T-cell (primary cell): Measurements from ENCODE around the gene METTL23. TPM values are rescaled to one million over a fixed set of nuclear protein-coding genes. Genes with fewer than 3 reads are reported as not detected.
A peak's percentile ranks its signal among the peaks of the same experiment; 100 is the strongest.

ENCODE experiments used
- ATAC-seq, 4 experiments: fragments of 200-7000 bp in 3 of 4; fragments of 150-1000 bp in 1 of 4; cut with Tn5 transposase; replicated peaks in 1 of 4; 1 replicate in 3 of 4; 2 replicates in 1 of 4; pipeline ENCODE4 v1.10.0; 2021; ENCODE audit warnings: moderate library complexity in 3 of 4, mild to moderate bottlenecking in 2 of 4, moderate number of reproducible peaks in 1 of 4
- CTCF ChIA-PET, 2 donors: fragments of 300-600 bp; sonication (Branson Sonifier 250); formaldehyde crosslinking; loops; one replicate each; lab custom pipeline; 2022; ENCODE audit warnings: antibody characterized with exemption in 2 of 2; lab: Charles Lee
- POLR2A ChIA-PET, 2 donors: fragments of 300-600 bp; sonication (Branson Sonifier 250); formaldehyde crosslinking; loops; one replicate each; lab custom pipeline; 2022; ENCODE audit warnings: antibody characterized with exemption in 2 of 2; lab: Charles Lee
- DNase-seq, 35 experiments: peaks; one replicate each; pipeline versions ENCODE4 v3.0.0 to v3.0.0-alpha.2; 2013 to 2023
- H3K27ac ChIP-seq: one replicate; pipeline ENCODE4 v1.5.1; 2013; ENCODE audit warnings: low read length
- H3K27me3 ChIP-seq, 2 experiments: replicated peaks in 1 of 2; 1 replicate in 1 of 2; 2 replicates in 1 of 2; pipeline versions ENCODE4 v1.6.1 to v1.7.0; 2013; ENCODE audit warnings: low read length in 1 of 2, mixed read lengths in 1 of 2; ENCODE audit not compliant: control insufficient read depth in 2 of 2, insufficient read depth in 2 of 2; ENCODE audit errors: extremely low read depth in 1 of 2
- H3K36me3 ChIP-seq, 2 donors: 1 replicate in 1 of 2; 2 replicates in 1 of 2; pipeline versions ENCODE4 v1.6.1 to v1.7.0; 2013; ENCODE audit warnings: low read length in 1 of 2; ENCODE audit not compliant: control insufficient read depth in 2 of 2, insufficient read depth in 1 of 2; ENCODE audit errors: extremely low read depth in 1 of 2
- H3K4me1 ChIP-seq, 2 experiments: 1 replicate in 1 of 2; 2 replicates in 1 of 2; pipeline versions ENCODE4 v1.6.1 to v1.7.0; 2013; ENCODE audit warnings: low read length in 2 of 2, mixed read lengths in 1 of 2; ENCODE audit not compliant: insufficient read depth in 2 of 2, control insufficient read depth in 1 of 2; ENCODE audit errors: extremely low read depth in 1 of 2
- H3K4me3 ChIP-seq, 2 donors: 1 replicate in 1 of 2; 2 replicates in 1 of 2; pipeline versions ENCODE4 v1.5.1 to v1.7.0; 2013; ENCODE audit warnings: mild to moderate bottlenecking in 2 of 2, low read length in 1 of 2, moderate library complexity in 1 of 2; ENCODE audit not compliant: control insufficient read depth in 1 of 2; ENCODE audit errors: extremely low read depth in 1 of 2
- H3K9me3 ChIP-seq: 2 replicates; pipeline ENCODE4 v1.7.0; 2013
- H3K27ac Mint-ChIP-seq, 2 donors: one replicate each; pipeline ENCODE4 v1.8.0; 2020 to 2021; ENCODE audit warnings: mild to moderate bottlenecking in 2 of 2, mixed read lengths in 2 of 2
- H3K27me3 Mint-ChIP-seq, 2 donors: one replicate each; pipeline ENCODE4 v1.8.0; 2021 to 2022; ENCODE audit warnings: mixed read lengths in 2 of 2
- H3K36me3 Mint-ChIP-seq: one replicate; pipeline ENCODE4 v1.8.0; 2021; ENCODE audit warnings: mixed read lengths
- H3K4me1 Mint-ChIP-seq, 3 donors: one replicate each; pipeline ENCODE4 v1.8.0; 2020 to 2022; ENCODE audit warnings: mixed read lengths in 3 of 3, mild to moderate bottlenecking in 1 of 3
- H3K4me3 Mint-ChIP-seq, 3 donors: one replicate each; pipeline ENCODE4 v1.8.0; 2020 to 2022; ENCODE audit warnings: mild to moderate bottlenecking in 3 of 3, mixed read lengths in 3 of 3, moderate library complexity in 3 of 3
- H3K9me3 Mint-ChIP-seq, 3 donors: one replicate each; pipeline ENCODE4 v1.8.0; 2020 to 2022; ENCODE audit warnings: mixed read lengths in 3 of 3
- WGBS: methylation state at CpG from one replicate; pipeline ENCODE4 v1.1.5; 2013; ENCODE audit warnings: missing lambda C conversion rate; ENCODE audit not compliant: insufficient coverage; 5-methylcytosine and 5-hydroxymethylcytosine counted together
- total RNA-seq, 35 experiments: library from RNA in 6 of 35; stranded (reverse) in 6 of 35; fragments of 120-200 nt in 1 of 35; gene quantifications; one replicate each; pipeline versions ENCODE4 v1.2.1 to v1.2.4 and lab custom pipeline; 2013 to 2026

METTL23 gene
- total RNA-seq, 5 donors from 2014 or later (not counting 1 experiment from before 2014, with no cell fraction given) = 46.9 to 70.1 (median 60.0) TPM

GRCh38 chr17:76781056-76781982, 54.7 kb downstream of the METTL23 start:
- H3K27me3 Mint-ChIP-seq = no peaks in the 10 kb centered on the region

GRCh38 chr17:76783146-76783545, 56.5 kb downstream of the METTL23 start:
- no peaks in the 10 kb centered on the region for H3K4me1 ChIP-seq
- WGBS = no CpG with 5 or more reads among the region's 5 CpGs
- POLR2A ChIA-PET = no interaction called here

More at GRCh38 chr17:76781056-76781982, 54.7 kb downstream of the METTL23 start:
- H3K4me3 Mint-ChIP-seq = no peak overlapping the region
- no peak overlapping the region for H3K27ac ChIP-seq
- no peak overlapping the region for H3K4me3 ChIP-seq
- H3K36me3 Mint-ChIP-seq = peaks cover 36% of the 10 kb centered on the region
- no peaks in the 10 kb centered on the region for H3K9me3 ChIP-seq
- peaks cover 0 to 34% of the 10 kb centered on the region in 2 donors for H3K36me3 ChIP-seq
- DNase-seq (peak in 1 of 35 experiments; percentile 41), ATAC-seq (peak in 2 of 4 experiments; percentile 32 to 61)
- H3K9me3 Mint-ChIP-seq = no peaks in the 10 kb centered on the region
- H3K27ac Mint-ChIP-seq = no peak overlapping the region
- no peaks in the 10 kb centered on the region for H3K27me3 ChIP-seq
- peaks cover 0 to 2% (median 0%) of the 10 kb centered on the region in 3 donors for H3K4me1 Mint-ChIP-seq
- CTCF ChIA-PET = interaction anchor here in 1 of 2 donors (0.7 kb wide), 1 partner anchor 42 kb away, joined by 4 read pairs; no protein-coding TSS in a partner anchor
- 94% methylated on average over 8 of the region's 12 CpGs for WGBS
- POLR2A ChIA-PET = no interaction called here
- H3K4me1 ChIP-seq = no peaks in the 10 kb centered on the region

More at GRCh38 chr17:76783146-76783545, 56.5 kb downstream of the METTL23 start:
- Mint-ChIP-seq H3K36me3 (peaks cover 29% of the 10 kb centered on the region), H3K4me1 (peaks cover 0 to 7% (median 0%) of the 10 kb centered on the region in 3 donors), H3K4me3 (no peak overlapping the region), H3K9me3 (no peaks in the 10 kb centered on the region), H3K27ac (no peak overlapping the region), H3K27me3 (no peaks in the 10 kb centered on the region)
- Histone ChIP-seq H3K27me3 (no peaks in the 10 kb centered on the region), H3K36me3 (peaks cover 0 to 18% of the 10 kb centered on the region in 2 donors), H3K4me3 (no peak overlapping the region), H3K9me3 (no peaks in the 10 kb centered on the region), H3K27ac (no peak overlapping the region)
- CTCF ChIA-PET = interaction anchor here in 1 of 2 donors (0.6 kb wide), 1 partner anchor 11 kb away, joined by 3 read pairs; no protein-coding TSS in a partner anchor
- ATAC-seq = no peak
- no peak for DNase-seq

Other genes starting within 250 kb of the METTL23 start
- gene RHBDF2, start 225.4 kb upstream of the METTL23 start, total RNA-seq = 10 to 100 TPM; 35.2 to 99.0 (median 74.0) TPM
- gene CYGB, start 189.1 kb upstream of the METTL23 start, total RNA-seq = under 1 TPM; 0.20 to 0.76 (median 0.65) TPM
- gene PRCD, start 186.8 kb upstream of the METTL23 start, total RNA-seq = 1 to 10 TPM in 2 of 5 donors, under 1 TPM in 3; 0.66 to 1.3 (median 0.92) TPM
- gene ST6GALNAC2, start 141.0 kb upstream of the METTL23 start, total RNA-seq = 1 to 10 TPM in 3 of 5 donors, under 1 TPM in 2; 0.55 to 4.7 (median 2.1) TPM
- gene ST6GALNAC1, start 83.1 kb upstream of the METTL23 start, total RNA-seq = 10 to 100 TPM in 1 of 5 donors, 1 to 10 TPM in 4; 2.6 to 20.5 (median 6.6) TPM
- gene MXRA7, start 15.9 kb upstream of the METTL23 start, total RNA-seq = 10 to 100 TPM in 3 of 5 donors, 1 to 10 TPM in 2; 5.9 to 14.7 (median 13.5) TPM
- 100 to 1,000 TPM in 1 of 5 donors, 10 to 100 TPM in 4; 48.7 to 155 (median 56.6) TPM for gene JMJD6, start 233 bp upstream of the METTL23 start, total RNA-seq
- gene SRSF2, start 10.5 kb downstream of the METTL23 start, total RNA-seq = 100 to 1,000 TPM; 349 to 413 (median 382) TPM
- gene MFSD11, start 11.3 kb downstream of the METTL23 start, total RNA-seq = 10 to 100 TPM; 30.5 to 41.5 (median 34.6) TPM
- gene MGAT5B, start 141.6 kb downstream of the METTL23 start, total RNA-seq = 1 to 10 TPM in 2 of 5 donors, under 1 TPM in 3; 0.15 to 2.4 (median 0.79) TPM